Uterus (tissue), 2 donors: ENCODE data around the gene SHROOM3.

ENCODE experiments used
- POLR2A ChIP-seq, 2 donors: fragments of 450-650 bp; IDR thresholded peaks; one replicate each; pipeline ENCODE4 v1.6.1; 2016; ENCODE audit warnings: antibody characterized with exemption in 2 of 2, mild to moderate bottlenecking in 1 of 2, moderate library complexity in 1 of 2
- TF ChIP-seq, protein P1 (sequence below), 4 experiments: fragments of 200-600 bp in 2 of 4; fragments of 450-650 bp in 2 of 4; sonication (generic) in 2 of 4; IDR thresholded peaks; one replicate each; pipeline ENCODE4 v1.5.1; 2016 to 2019; ENCODE audit warnings: antibody characterized with exemption in 4 of 4, mild to moderate bottlenecking in 2 of 4, moderate library complexity in 1 of 4

DNA sequence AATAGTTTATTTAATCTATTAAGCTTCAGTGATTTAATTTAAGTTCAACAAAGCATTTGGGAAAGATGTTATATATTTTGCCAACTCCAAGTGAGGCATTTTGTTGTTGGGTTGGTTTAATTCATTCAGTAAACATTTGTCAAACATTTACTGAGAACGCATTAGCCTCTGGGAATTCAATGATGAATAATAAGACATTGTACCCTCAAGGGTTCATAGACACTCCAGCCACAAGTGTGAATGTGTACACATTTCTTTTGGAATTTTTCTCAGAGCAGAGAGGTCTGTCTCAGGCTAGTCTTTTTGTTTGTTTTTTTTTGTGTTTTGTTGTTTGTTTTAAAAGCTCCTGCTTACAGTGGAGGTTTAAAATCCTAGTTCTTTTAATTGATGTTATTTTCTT lies 259.0 kb downstream of the SHROOM3 start:
- TF ChIP-seq, protein P1, sequence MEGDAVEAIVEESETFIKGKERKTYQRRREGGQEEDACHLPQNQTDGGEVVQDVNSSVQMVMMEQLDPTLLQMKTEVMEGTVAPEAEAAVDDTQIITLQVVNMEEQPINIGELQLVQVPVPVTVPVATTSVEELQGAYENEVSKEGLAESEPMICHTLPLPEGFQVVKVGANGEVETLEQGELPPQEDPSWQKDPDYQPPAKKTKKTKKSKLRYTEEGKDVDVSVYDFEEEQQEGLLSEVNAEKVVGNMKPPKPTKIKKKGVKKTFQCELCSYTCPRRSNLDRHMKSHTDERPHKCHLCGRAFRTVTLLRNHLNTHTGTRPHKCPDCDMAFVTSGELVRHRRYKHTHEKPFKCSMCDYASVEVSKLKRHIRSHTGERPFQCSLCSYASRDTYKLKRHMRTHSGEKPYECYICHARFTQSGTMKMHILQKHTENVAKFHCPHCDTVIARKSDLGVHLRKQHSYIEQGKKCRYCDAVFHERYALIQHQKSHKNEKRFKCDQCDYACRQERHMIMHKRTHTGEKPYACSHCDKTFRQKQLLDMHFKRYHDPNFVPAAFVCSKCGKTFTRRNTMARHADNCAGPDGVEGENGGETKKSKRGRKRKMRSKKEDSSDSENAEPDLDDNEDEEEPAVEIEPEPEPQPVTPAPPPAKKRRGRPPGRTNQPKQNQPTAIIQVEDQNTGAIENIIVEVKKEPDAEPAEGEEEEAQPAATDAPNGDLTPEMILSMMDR (IDR thresholded peaks at IDR 0.05) = no peak
- no peak for TF ChIP-seq POLR2A (IDR thresholded peaks at IDR 0.05)
